Parathyroid adenoma (tissue), 2 donors: ENCODE results near the gene MRE11.
A peak's percentile ranks its signal among the peaks of the same experiment; 100 is the strongest.

Experiments
- H2AFZ ChIP-seq: fragments of 300-600 bp; sonication (generic); one replicate; pipeline ENCODE4 v1.7.0; 2017; ENCODE audit warnings: antibody characterized with exemption, mild to moderate bottlenecking
- H3K27ac ChIP-seq: fragments of 300-600 bp; sonication (generic); one replicate; pipeline ENCODE4 v1.7.0; 2017
- H3K27me3 ChIP-seq: fragments of 300-600 bp; sonication (generic); one replicate; pipeline ENCODE4 v1.7.0; 2017; ENCODE audit warnings: low read length; ENCODE audit not compliant: control insufficient read depth, insufficient read depth
- H3K36me3 ChIP-seq: fragments of 300-600 bp; sonication (generic); one replicate; pipeline ENCODE4 v1.7.0; 2017; ENCODE audit warnings: low read length; ENCODE audit not compliant: control insufficient read depth, insufficient read depth
- H3K4me1 ChIP-seq: fragments of 300-600 bp; sonication (generic); one replicate; pipeline ENCODE4 v1.7.0; 2017; ENCODE audit warnings: control low read depth
- H3K4me2 ChIP-seq: fragments of 300-600 bp; sonication (generic); one replicate; pipeline ENCODE4 v1.7.0; 2017; ENCODE audit warnings: low read length
- H3K4me3 ChIP-seq: fragments of 300-600 bp; sonication (generic); one replicate; pipeline ENCODE4 v1.7.0; 2017; ENCODE audit warnings: low read depth, low read length
- H3K79me2 ChIP-seq: fragments of 300-600 bp; sonication (generic); one replicate; pipeline ENCODE4 v1.7.0; 2017; ENCODE audit warnings: control low read depth
- H3K9ac ChIP-seq: fragments of 300-600 bp; sonication (generic); one replicate; pipeline ENCODE4 v1.7.0; 2017; ENCODE audit warnings: mild to moderate bottlenecking
- H3K9me3 ChIP-seq: fragments of 300-600 bp; sonication (generic); one replicate; pipeline ENCODE4 v1.7.0; 2017; ENCODE audit warnings: low read length; ENCODE audit not compliant: control insufficient read depth
- CTCF ChIP-seq: fragments of 300-600 bp; sonication (generic); IDR thresholded peaks from one replicate; pipeline ENCODE4 v1.7.0; 2017; ENCODE audit warnings: antibody characterized with exemption, mild to moderate bottlenecking
- donor health status: primary hyperparathyroidism.

MRE11 gene

DNA sequence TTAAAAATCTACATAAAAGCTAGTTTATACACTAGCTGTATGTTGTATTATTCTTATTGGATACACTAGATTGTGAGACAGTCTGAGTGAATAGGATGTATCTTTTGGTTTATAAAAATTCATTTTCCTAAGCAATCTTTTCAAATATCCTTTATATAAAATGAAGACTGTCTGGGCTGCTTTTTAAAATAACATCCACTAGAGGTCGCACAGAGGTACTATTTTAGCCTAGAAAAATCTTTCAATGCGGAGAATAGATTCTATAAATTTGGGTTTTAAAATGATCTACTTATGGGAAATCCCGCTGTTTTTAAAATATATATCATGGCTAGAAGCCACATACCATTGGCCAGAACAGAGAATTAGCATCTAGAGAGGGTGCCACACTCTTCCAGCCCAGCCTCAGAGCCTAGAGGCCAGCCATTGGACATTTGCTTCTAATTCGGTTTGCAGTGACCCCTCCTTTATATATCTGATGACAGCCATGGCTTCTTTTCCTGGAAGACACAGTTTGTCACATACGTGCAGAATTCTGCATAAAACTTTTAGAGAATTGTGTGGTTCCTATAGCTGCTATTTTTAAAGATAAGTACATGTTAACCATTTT lies 25.9 kb upstream of the MRE11 start:
- Histone ChIP-seq H3K9ac (no peak overlapping the region), H3K36me3 (no peaks in the 10 kb centered on the region), H3K4me2 (no peak overlapping the region), H3K4me1 (no peaks in the 10 kb centered on the region), H3K27me3 (no peaks in the 10 kb centered on the region), H3K79me2 (no peaks in the 10 kb centered on the region), H3K27ac (no peak overlapping the region), H2AFZ (no peak overlapping the region), H3K9me3 (no peaks in the 10 kb centered on the region), H3K4me3 (no peak overlapping the region)
- TF ChIP-seq CTCF: peak; percentile 56

- Histone ChIP-seq H2AFZ (no peak overlapping the region), H3K4me3 (no peak overlapping the region), H3K9me3 (no peaks in the 10 kb centered on the region), H3K4me2 (no peak overlapping the region), H3K27me3 (no peaks in the 10 kb centered on the region), H3K36me3 (no peaks in the 10 kb centered on the region), H3K9ac (no peak overlapping the region), H3K27ac (no peak overlapping the region), H3K79me2 (no peaks in the 10 kb centered on the region), H3K4me1 (no peaks in the 10 kb centered on the region)
- TF ChIP-seq CTCF: no peak
Observed at GRCh38 chr11:94518300-94518699, 24.7 kb upstream of the MRE11 start.

DNA sequence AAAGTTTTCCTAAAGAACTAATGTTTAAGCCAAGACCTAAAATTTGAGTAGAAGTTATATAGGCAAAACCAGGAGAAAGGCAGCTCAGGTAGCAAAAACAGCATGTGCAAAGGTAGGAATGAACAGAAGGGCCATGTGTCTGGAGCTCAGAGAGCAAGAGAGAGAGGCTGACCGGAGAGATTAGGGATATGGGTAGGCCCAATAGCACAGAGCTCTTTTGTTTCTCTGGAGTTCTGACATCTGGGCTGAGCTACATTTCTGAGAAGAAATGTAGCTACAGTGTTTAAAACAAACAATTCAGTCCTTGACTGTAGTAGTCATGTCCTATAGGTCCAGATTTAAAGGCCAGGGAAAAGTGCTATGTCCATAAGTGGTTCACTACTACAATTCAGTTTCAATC lies 23.1 kb upstream of the MRE11 start:
- Histone ChIP-seq H3K9ac (no peak overlapping the region), H3K4me2 (no peak overlapping the region), H3K4me3 (no peak overlapping the region), H2AFZ (no peak overlapping the region), H3K27ac (no peak overlapping the region), H3K36me3 (no peaks in the 10 kb centered on the region), H3K27me3 (no peaks in the 10 kb centered on the region), H3K79me2 (no peaks in the 10 kb centered on the region), H3K4me1 (no peaks in the 10 kb centered on the region), H3K9me3 (no peaks in the 10 kb centered on the region)
- no peak for TF ChIP-seq CTCF

GRCh38 chr11:94515398-94515797 lies 21.8 kb upstream of the MRE11 start:
- Histone ChIP-seq H3K79me2 (no peaks in the 10 kb centered on the region), H3K4me2 (no peak overlapping the region), H3K4me1 (no peaks in the 10 kb centered on the region), H3K4me3 (no peak overlapping the region), H3K9me3 (no peaks in the 10 kb centered on the region), H3K9ac (no peak overlapping the region), H3K27me3 (no peaks in the 10 kb centered on the region), H3K27ac (no peak overlapping the region), H3K36me3 (no peaks in the 10 kb centered on the region), H2AFZ (peak overlapping the region; percentile 11)
- no peak for TF ChIP-seq CTCF

GRCh38 chr11:94513091-94513490 lies 19.4 kb upstream of the MRE11 start:
- TF ChIP-seq CTCF: no peak
- Histone ChIP-seq H3K9me3 (no peaks in the 10 kb centered on the region), H3K27ac (no peak overlapping the region), H2AFZ (no peak overlapping the region), H3K9ac (no peak overlapping the region), H3K79me2 (no peaks in the 10 kb centered on the region), H3K27me3 (no peaks in the 10 kb centered on the region), H3K4me2 (no peak overlapping the region), H3K36me3 (no peaks in the 10 kb centered on the region), H3K4me3 (no peak overlapping the region), H3K4me1 (no peaks in the 10 kb centered on the region)
